ENCODE data around the gene OR52N1. TPM values are rescaled to one million over a fixed set of nuclear protein-coding genes. Genes with fewer than 3 reads are reported as not detected.

The OR52N1 gene
- total and polyA plus RNA-seq, 9 of the 15 experiments (the other 6 are each of a cell fraction or from before 2014, with no cell fraction given), result not detected

DNA sequence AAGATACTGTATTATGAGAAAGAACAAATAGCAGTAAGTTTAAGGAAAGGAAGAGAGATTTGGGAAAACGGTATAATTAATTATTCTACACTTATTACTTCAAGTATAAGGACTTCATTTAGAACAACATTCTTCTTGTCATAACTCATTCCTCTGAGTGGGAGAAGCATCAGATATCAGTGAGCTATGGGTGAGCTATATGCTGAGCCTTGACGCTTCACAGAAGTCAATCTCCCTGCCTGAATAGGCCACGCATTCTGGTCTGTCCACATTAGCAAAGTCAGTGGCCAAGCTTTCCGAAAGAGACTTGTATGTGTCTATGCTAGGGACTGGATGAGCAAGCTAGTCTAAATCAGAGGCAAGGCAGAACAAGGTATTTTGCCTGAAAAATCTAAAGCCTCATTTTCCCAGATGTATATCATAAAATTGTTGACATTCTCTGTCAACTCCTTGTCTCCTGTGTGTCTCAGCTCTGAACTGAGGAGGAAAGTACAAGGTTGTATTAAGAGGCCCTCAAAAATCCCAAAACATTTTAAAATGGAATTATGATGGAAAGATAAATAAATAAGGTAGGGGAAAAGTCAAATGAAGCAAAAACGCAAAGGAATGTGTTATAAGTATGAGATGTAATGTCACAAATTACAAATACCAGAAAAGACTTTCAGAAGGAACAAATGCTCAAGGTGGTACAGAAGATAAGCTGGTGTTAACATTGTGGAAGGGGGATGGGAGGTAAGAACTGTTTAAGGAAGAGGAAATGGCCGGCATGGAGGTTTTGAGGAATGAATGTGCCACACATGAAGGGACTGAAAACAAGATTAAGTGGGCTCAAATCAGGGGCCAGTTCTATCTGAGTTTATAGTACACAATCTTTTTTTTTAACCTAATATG is 19.1 kb upstream of the OR52N1 start (continued):
- no peak for TF ChIP-seq BHLHE40 (IDR thresholded peaks at IDR 0.05; ENCODE audit: low read length)
- TF ChIP-seq HIVEP1 (CRISPR knock-in tag; IDR thresholded peaks at IDR 0.05), result no peak
- TF ChIP-seq NONO (IDR thresholded peaks at IDR 0.05; ENCODE audit: low read depth in 2 of 2, low read length in 1 of 2), result no peak
- no peak for TF ChIP-seq NUFIP1 (IDR thresholded peaks at IDR 0.05; ENCODE audit: partially characterized antibody)
- TF ChIP-seq SMARCB1 (IDR thresholded peaks at IDR 0.05; ENCODE audit: insufficient read length, low read depth), result no peak
- peak; percentile 88 for TF ChIP-seq TEAD4 (IDR thresholded peaks at IDR 0.05; ENCODE audit: low read length)
- no peak for TF ChIP-seq TEAD4 (CRISPR knock-in tag; IDR thresholded peaks at IDR 0.05; ENCODE audit: borderline replicate concordance)
- peak; percentile 27; the same call in 1 of the 2 replicates for TF ChIP-seq L3MBTL2 (IDR thresholded peaks at IDR 0.05)
- TF ChIP-seq HSF4 (CRISPR knock-in tag; IDR thresholded peaks at IDR 0.05; ENCODE audit: borderline replicate concordance), result no peak
- TF ChIP-seq XRCC5 (IDR thresholded peaks at IDR 0.05; ENCODE audit: low read depth, low read length), result no peak
- no peak for TF ChIP-seq NR3C1 (CRISPR knock-in tag; IDR thresholded peaks at IDR 0.05)
- no peak for TF ChIP-seq KDM5B (IDR thresholded peaks at IDR 0.05; ENCODE audit: insufficient replicate concordance, low read depth, low read length)
- TF ChIP-seq NFIX (CRISPR knock-in tag; IDR thresholded peaks at IDR 0.05; ENCODE audit: low read depth), result no peak
- TF ChIP-seq CBFA2T2 (conservative IDR thresholded peaks at IDR 0.05), result peak; percentile 74
- TF ChIP-seq GATAD2A (IDR thresholded peaks at IDR 0.05), result no peak; the same call in 1 of the 2 replicates
- 0 out of 2 replicates have a peak, but pooled peaks have one; percentile 20 for TF ChIP-seq FOSL1 (tag; conservative IDR thresholded peaks at IDR 0.05)
- peak; percentile 45; the same call in 1 of the 2 replicates for TF ChIP-seq KAT8 (IDR thresholded peaks at IDR 0.05; ENCODE audit: low read depth)
- no peak for TF ChIP-seq NRF1 (conservative IDR thresholded peaks at IDR 0.05 in 1 of 2, IDR thresholded peaks at IDR 0.05 in 1 of 2)
- 0 out of 2 replicates have a peak, but pooled peaks have one; percentile 33 for TF ChIP-seq ZNF644 (tag; IDR thresholded peaks at IDR 0.05; ENCODE audit: low read depth)
- TF ChIP-seq THRAP3 (IDR thresholded peaks at IDR 0.05; ENCODE audit: borderline replicate concordance), result no peak
- no peak for TF ChIP-seq RBM22 (IDR thresholded peaks at IDR 0.05; ENCODE audit: low read depth, low read length, poor library complexity, severe bottlenecking)
- no peak for TF ChIP-seq ZNF175 (CRISPR knock-in tag; IDR thresholded peaks at IDR 0.05; ENCODE audit: low read depth)
- TF ChIP-seq, protein P1, sequence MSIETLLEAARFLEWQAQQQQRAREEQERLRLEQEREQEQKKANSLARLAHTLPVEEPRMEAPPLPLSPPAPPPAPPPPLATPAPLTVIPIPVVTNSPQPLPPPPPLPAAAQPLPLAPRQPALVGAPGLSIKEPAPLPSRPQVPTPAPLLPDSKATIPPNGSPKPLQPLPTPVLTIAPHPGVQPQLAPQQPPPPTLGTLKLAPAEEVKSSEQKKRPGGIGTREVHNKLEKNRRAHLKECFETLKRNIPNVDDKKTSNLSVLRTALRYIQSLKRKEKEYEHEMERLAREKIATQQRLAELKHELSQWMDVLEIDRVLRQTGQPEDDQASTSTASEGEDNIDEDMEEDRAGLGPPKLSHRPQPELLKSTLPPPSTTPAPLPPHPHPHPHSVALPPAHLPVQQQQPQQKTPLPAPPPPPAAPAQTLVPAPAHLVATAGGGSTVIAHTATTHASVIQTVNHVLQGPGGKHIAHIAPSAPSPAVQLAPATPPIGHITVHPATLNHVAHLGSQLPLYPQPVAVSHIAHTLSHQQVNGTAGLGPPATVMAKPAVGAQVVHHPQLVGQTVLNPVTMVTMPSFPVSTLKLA (conservative IDR thresholded peaks at IDR 0.05), result 0 out of 4 replicates have a peak, but pooled peaks of 1 of the 2 experiments have one; percentile 26
- no peak for TF ChIP-seq POU5F1 (IDR thresholded peaks at IDR 0.05; ENCODE audit: borderline replicate concordance, low read depth, low read length, partially characterized antibody)
- peak; percentile 71 for TF ChIP-seq BRD9 (IDR thresholded peaks at IDR 0.05; ENCODE audit: low read depth, partially characterized antibody)
- no peak for TF ChIP-seq SAFB2 (IDR thresholded peaks at IDR 0.05; ENCODE audit: borderline replicate concordance, low read depth, low read length, severe bottlenecking)
- TF ChIP-seq MTF1 (CRISPR knock-in tag; IDR thresholded peaks at IDR 0.05; ENCODE audit: borderline replicate concordance), result no peak
- TF ChIP-seq MEIS2 (IDR thresholded peaks at IDR 0.05; ENCODE audit: partially characterized antibody), result peak; percentile 95
- peak; percentile 49; the same call in 1 of the 2 replicates for TF ChIP-seq HDAC2 (IDR thresholded peaks at IDR 0.05)
